Activated CD4-positive, alpha-beta T cell treated with anti-CD3 and anti-CD28 coated beads, Interleukin-2, amount 50 U/mL, for 4 hours (primary cell): Measurements from ENCODE around the gene PATZ1.
"Not testable (repeated sequence)": the region's sequence is repeated elsewhere in the genome, so short reads cannot be mapped to it uniquely, and the experiment has no call there.

Experiments used
- DNase-seq, 2 experiments: peaks; one replicate each; pipeline ENCODE4 v3.0.0-alpha.2; 2020

PATZ1 gene

GRCh38 chr22:31342389-31343140 lies 3.6 kb downstream of the PATZ1 start:
- DNase-seq = no peak

- no peak for DNase-seq
Observed at GRCh38 chr22:31341386-31342088, 4.6 kb downstream of the PATZ1 start.

GRCh38 chr22:31340765-31341247 lies 5.3 kb downstream of the PATZ1 start:
- no peak for DNase-seq

GRCh38 chr22:31340360-31340759 lies 5.8 kb downstream of the PATZ1 start:
- no peak for DNase-seq

- DNase-seq = no peak
Observed at GRCh38 chr22:31339148-31339832, 6.9 kb downstream of the PATZ1 start.

- peak in 1 of 2 experiments; percentile 16 for DNase-seq
Observed at GRCh38 chr22:31337178-31337577, 9.0 kb downstream of the PATZ1 start.

- no peak for DNase-seq
Observed at GRCh38 chr22:31334329-31334728, 11.8 kb downstream of the PATZ1 start.

- no peak for DNase-seq
Observed at GRCh38 chr22:31333641-31334040, 12.5 kb downstream of the PATZ1 start.

- no peak for DNase-seq
Observed at GRCh38 chr22:31332886-31333285, 13.3 kb downstream of the PATZ1 start.

- DNase-seq = no peak
Observed at GRCh38 chr22:31332010-31332409, 14.1 kb downstream of the PATZ1 start.

GRCh38 chr22:31329453-31330215 lies 16.5 kb downstream of the PATZ1 start:
- DNase-seq = no peak

GRCh38 chr22:31329029-31329428 lies 17.1 kb downstream of the PATZ1 start:
- DNase-seq = no peak

GRCh38 chr22:31328544-31328960 lies 17.6 kb downstream of the PATZ1 start:
- DNase-seq = no peak

GRCh38 chr22:31327806-31328543 lies 18.2 kb downstream of the PATZ1 start:
- no peak for DNase-seq

GRCh38 chr22:31326877-31327276 lies 19.3 kb downstream of the PATZ1 start:
- DNase-seq = no peak

GRCh38 chr22:31323578-31324550 lies 22.3 kb downstream of the PATZ1 start:
- no peak for DNase-seq

- DNase-seq = no peak
Observed at GRCh38 chr22:31321421-31321820, 24.7 kb downstream of the PATZ1 start.

GRCh38 chr22:31314220-31314619 lies 31.9 kb downstream of the PATZ1 start:
- not testable (repeated sequence) for DNase-seq

- peak; percentile 67 to 68 for DNase-seq
Observed at GRCh38 chr22:31313366-31314147, 32.6 kb downstream of the PATZ1 start.

- no peak for DNase-seq
Observed at GRCh38 chr22:31308181-31308580, 38.0 kb downstream of the PATZ1 start.
